Progenitor cell of endocrine pancreas (in vitro differentiated cells): ENCODE measurements around the gene ZNF473. TPM values are rescaled to one million over a fixed set of nuclear protein-coding genes. Genes with fewer than 3 reads are reported as not detected.

Source experiments
- DNase-seq: peaks from one replicate; pipeline ENCODE4 v3.0.0; 2021; ENCODE audit warnings: low spot score; ENCODE audit not compliant: unreplicated experiment
- H3K27ac Mint-ChIP-seq: 2 replicates; pipeline ENCODE4 v1.8.0; 2021; ENCODE audit warnings: mild to moderate bottlenecking, moderate library complexity, mixed read lengths
- H3K27me3 Mint-ChIP-seq: 2 replicates; pipeline ENCODE4 v1.8.0; 2021; ENCODE audit warnings: mixed read lengths
- H3K36me3 Mint-ChIP-seq: 2 replicates; pipeline ENCODE4 v1.8.0; 2022; ENCODE audit warnings: mixed read lengths; ENCODE audit not compliant: insufficient read depth
- H3K4me1 Mint-ChIP-seq: 2 replicates; pipeline ENCODE4 v1.8.0; 2021; ENCODE audit warnings: low read depth, mixed read lengths
- H3K4me3 Mint-ChIP-seq: 2 replicates; pipeline ENCODE4 v1.8.0; 2021; ENCODE audit warnings: low read depth, mild to moderate bottlenecking, moderate library complexity, mixed read lengths
- H3K9me3 Mint-ChIP-seq: 2 replicates; pipeline ENCODE4 v1.8.0; 2021; ENCODE audit warnings: low read depth, mixed read lengths
- total RNA-seq: library from RNA; stranded (reverse); gene quantifications from 2 replicates; pipeline ENCODE4 v1.2.1, GENCODE V29; 2021
- TF ChIP-seq, protein P1 (sequence below): fragments of 200-600 bp; sonication (generic); IDR thresholded peaks from one replicate; pipeline ENCODE4 v1.5.0; 2021; ENCODE audit warnings: antibody characterized with exemption, mild to moderate bottlenecking; ENCODE audit not compliant: unreplicated experiment

The ZNF473 gene
- total RNA-seq, 1 donor from 2014 or later: 15.5 TPM

DNA sequence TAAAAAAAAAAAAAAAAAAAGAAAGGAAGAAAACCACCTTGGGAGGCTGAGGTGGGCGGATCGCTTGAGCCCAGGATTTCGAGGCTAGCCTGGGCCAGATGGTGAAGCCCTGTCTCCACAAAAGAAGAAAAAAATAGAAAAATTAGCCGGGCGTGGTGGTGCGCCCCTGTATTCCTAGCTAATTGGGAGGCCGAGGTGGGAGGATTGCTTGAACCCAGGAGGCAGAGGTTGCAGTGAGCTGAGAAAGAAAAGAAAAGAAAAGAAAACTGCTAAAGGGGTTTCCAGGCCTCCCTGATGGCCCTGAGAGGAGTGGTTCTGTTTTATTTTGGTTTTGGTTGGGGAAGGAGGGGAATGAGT lies 723 bp downstream of the ZNF473 start:
- DNase-seq: no peak
- no peak overlapping the region for H3K27ac Mint-ChIP-seq
- H3K9me3 Mint-ChIP-seq: no peaks in the 10 kb centered on the region
- TF ChIP-seq, protein P1, sequence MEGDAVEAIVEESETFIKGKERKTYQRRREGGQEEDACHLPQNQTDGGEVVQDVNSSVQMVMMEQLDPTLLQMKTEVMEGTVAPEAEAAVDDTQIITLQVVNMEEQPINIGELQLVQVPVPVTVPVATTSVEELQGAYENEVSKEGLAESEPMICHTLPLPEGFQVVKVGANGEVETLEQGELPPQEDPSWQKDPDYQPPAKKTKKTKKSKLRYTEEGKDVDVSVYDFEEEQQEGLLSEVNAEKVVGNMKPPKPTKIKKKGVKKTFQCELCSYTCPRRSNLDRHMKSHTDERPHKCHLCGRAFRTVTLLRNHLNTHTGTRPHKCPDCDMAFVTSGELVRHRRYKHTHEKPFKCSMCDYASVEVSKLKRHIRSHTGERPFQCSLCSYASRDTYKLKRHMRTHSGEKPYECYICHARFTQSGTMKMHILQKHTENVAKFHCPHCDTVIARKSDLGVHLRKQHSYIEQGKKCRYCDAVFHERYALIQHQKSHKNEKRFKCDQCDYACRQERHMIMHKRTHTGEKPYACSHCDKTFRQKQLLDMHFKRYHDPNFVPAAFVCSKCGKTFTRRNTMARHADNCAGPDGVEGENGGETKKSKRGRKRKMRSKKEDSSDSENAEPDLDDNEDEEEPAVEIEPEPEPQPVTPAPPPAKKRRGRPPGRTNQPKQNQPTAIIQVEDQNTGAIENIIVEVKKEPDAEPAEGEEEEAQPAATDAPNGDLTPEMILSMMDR: no peak
- H3K27me3 Mint-ChIP-seq: no peaks in the 10 kb centered on the region
- H3K36me3 Mint-ChIP-seq: peaks cover 7% of the 10 kb centered on the region
- H3K4me1 Mint-ChIP-seq: peaks cover 13% of the 10 kb centered on the region
- peak overlapping the region; percentile 98 for H3K4me3 Mint-ChIP-seq

DNA sequence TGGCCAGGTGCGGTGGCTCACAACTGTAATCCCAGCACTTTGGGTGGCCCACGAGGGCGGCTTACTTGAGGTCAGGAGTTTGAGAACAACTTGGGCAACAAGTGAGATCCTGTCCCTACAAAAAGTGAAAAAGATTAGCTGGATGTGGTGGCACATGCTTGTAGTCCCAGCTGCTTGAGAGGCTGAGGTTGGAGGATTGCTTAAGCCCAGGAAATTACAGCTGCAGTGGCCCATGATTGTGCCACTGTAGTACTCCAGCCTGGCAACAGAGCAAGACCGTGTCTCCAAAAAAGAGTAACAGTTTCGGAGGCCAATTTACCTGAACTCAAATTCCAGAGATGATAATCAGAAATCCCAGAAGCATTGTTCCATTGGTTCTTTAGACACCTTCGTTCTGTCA lies 4.4 kb downstream of the ZNF473 start:
- Mint-ChIP-seq H3K27me3 (no peaks in the 10 kb centered on the region), H3K27ac (no peak overlapping the region), H3K36me3 (peaks cover 27% of the 10 kb centered on the region), H3K4me1 (peaks cover 7% of the 10 kb centered on the region), H3K4me3 (no peak overlapping the region), H3K9me3 (no peaks in the 10 kb centered on the region)
- TF ChIP-seq, protein P1: no peak
- no peak for DNase-seq

DNA sequence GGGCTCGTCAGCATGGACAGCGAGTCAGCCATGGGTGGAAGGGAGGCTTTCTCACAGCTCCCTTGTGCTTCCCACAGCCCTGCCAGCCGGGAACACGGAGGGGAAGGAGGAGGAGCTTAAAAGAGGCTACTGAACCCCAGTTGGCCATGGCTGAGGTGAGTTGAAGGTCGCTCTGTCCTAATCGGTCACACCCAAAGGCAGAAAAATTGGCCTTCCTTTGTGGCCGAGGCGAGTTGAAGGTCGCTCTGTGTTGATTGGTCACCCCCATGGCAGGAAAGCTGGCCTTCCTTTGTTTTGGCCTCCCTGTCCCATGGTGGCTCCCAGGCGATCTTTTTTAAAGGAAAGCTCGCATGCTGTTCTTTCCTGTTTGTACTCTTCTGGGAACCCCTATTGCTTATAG lies 5.1 kb downstream of the ZNF473 start:
- Mint-ChIP-seq H3K27me3 (no peaks in the 10 kb centered on the region), H3K4me1 (peaks cover 5% of the 10 kb centered on the region), H3K4me3 (no peak overlapping the region), H3K27ac (no peak overlapping the region), H3K9me3 (no peaks in the 10 kb centered on the region), H3K36me3 (peaks cover 29% of the 10 kb centered on the region)
- DNase-seq: no peak
- TF ChIP-seq, protein P1: no peak

DNA sequence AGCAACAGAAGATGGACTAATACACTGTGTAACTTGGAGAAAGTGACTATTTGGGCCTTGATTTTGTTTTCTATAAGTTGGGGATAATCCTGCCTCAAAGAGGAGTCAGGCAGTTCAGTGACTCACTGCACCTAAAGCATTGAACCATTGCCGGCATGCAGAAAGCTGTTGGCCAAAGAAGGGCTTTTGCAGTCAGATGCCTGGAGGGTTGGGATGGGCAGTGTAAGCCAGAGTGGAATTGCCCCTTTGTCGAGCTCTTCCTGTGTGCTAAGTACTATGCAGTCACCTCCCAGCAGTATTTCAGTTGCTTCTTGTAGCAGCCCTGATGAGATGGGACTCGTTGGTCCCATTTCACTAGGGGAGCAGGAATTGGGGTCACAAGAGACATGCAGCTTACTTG lies 11.1 kb downstream of the ZNF473 start:
- no peak overlapping the region for H3K4me3 Mint-ChIP-seq
- peaks cover 59% of the 10 kb centered on the region for H3K36me3 Mint-ChIP-seq
- H3K27ac Mint-ChIP-seq: no peak overlapping the region
- TF ChIP-seq, protein P1: no peak
- no peak for DNase-seq
- no peaks in the 10 kb centered on the region for H3K27me3 Mint-ChIP-seq
- H3K9me3 Mint-ChIP-seq: peaks cover 11% of the 10 kb centered on the region
- H3K4me1 Mint-ChIP-seq: no peaks in the 10 kb centered on the region

DNA sequence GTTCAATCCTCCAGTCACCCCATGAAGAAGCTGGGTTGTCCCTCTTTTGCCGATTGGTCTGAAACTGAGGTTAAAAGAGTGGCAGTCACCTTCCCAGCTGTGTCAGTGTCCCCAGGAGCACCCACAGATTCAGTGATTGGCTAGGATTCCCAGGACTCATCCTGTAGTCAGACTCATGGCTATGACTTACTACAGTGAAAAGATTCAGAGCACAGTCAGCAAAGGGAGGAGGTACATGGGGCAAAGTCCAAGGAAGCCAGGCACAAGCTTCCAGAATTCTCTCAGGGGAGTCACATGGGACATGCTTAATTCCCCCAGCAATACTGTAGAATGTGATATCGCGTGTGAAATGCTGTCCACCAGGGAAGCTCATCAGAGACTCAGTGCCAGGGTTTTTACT lies 14.2 kb downstream of the ZNF473 start:
- no peak for DNase-seq
- no peak overlapping the region for H3K27ac Mint-ChIP-seq
- peaks cover 39% of the 10 kb centered on the region for H3K9me3 Mint-ChIP-seq
- H3K27me3 Mint-ChIP-seq: no peaks in the 10 kb centered on the region
- peaks cover 71% of the 10 kb centered on the region for H3K36me3 Mint-ChIP-seq
- H3K4me3 Mint-ChIP-seq: no peak overlapping the region
- TF ChIP-seq, protein P1: no peak
- no peaks in the 10 kb centered on the region for H3K4me1 Mint-ChIP-seq

DNA sequence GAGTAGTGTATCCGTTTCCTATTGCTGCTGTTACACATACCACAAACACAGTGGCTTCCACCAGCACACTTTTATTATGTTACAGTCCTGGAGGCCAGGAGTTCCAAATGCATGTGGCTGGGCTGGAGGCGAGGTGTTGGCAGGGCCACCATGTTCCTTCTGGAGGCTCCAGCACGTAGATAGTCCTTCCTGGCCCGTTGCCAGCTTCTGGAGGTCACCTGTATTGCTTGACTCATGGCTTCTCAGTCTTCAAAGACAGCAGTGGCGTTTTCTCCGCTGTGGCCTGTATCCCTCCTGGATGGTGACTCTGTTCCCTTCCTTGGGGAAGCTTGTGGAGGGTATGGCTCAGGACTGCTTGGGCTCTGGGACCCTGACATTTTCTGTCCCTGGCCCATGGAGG lies 15.2 kb downstream of the ZNF473 start:
- H3K36me3 Mint-ChIP-seq: peaks cover 78% of the 10 kb centered on the region
- no peaks in the 10 kb centered on the region for H3K4me1 Mint-ChIP-seq
- H3K9me3 Mint-ChIP-seq: peaks cover 49% of the 10 kb centered on the region
- no peak overlapping the region for H3K27ac Mint-ChIP-seq
- TF ChIP-seq, protein P1: no peak
- H3K27me3 Mint-ChIP-seq: no peaks in the 10 kb centered on the region
- no peak for DNase-seq
- no peak overlapping the region for H3K4me3 Mint-ChIP-seq
